ENCODE measurements around the gene CC2D1B. TPM values are rescaled to one million over a fixed set of nuclear protein-coding genes. Genes with fewer than 3 reads are reported as not detected.

The CC2D1B gene
- total RNA-seq, 1 experiment from 2014 or later: 24.3 TPM

GRCh38 chr1:52368383-52369172 is 2.6 kb upstream of the CC2D1B start:
- Histone ChIP-seq H3K9ac (ENCODE audit: extremely low read depth, insufficient read length, low read length) (no peak overlapping the region), H4K8ac (replicated peaks; ENCODE audit: insufficient read length, low read depth, low read length) (no peak overlapping the region), H3K18ac (ENCODE audit: insufficient read length, low read depth, low read length) (no peak overlapping the region), H4K5ac (ENCODE audit: insufficient read length, low read depth, low read length) (no peak overlapping the region), H3K27me3 (ENCODE audit: insufficient read depth, low read length) (no peaks in the 10 kb centered on the region), H3K79me2 (ENCODE audit: insufficient read depth, low read length) (no peaks in the 10 kb centered on the region), H3K23me2 (ENCODE audit: insufficient read length, low read depth, low read length, poor library complexity, severe bottlenecking) (peaks cover 5% of the 10 kb centered on the region), H3K79me1 (ENCODE audit: insufficient read depth, low read depth, low read length, poor library complexity, severe bottlenecking) (no peaks in the 10 kb centered on the region), H2AFZ (ENCODE audit: low read length) (no peak overlapping the region), H3K14ac (ENCODE audit: insufficient read depth, low read length) (no peak overlapping the region), H4K91ac (ENCODE audit: insufficient read length, low read depth, low read length) (no peak overlapping the region), H2AK5ac (ENCODE audit: insufficient read length, low read length) (no peak overlapping the region), H3K56ac (ENCODE audit: insufficient read length, low read depth, low read length) (no peak overlapping the region), H2BK20ac (ENCODE audit: low read depth, low read length, poor library complexity, severe bottlenecking) (no peak overlapping the region), H3K9me3 (ENCODE audit: control insufficient read depth, low read depth, low read length) (no peaks in the 10 kb centered on the region), H3K23ac (ENCODE audit: insufficient read length, low read depth, low read length) (no peak overlapping the region), H3K27ac (ENCODE audit: insufficient read length, low read depth, low read length) (no peak overlapping the region), H2BK5ac (ENCODE audit: insufficient read length, low read length) (no peak overlapping the region), H3K4me1 (ENCODE audit: insufficient read depth, low read length) (no peaks in the 10 kb centered on the region), H3K4me2 (ENCODE audit: insufficient read depth, insufficient read length, low read length) (peak overlapping the region; percentile 49), H2BK120ac (ENCODE audit: low read depth, low read length, poor library complexity, severe bottlenecking) (no peak overlapping the region), H3K4ac (ENCODE audit: low read depth, low read length) (no peak overlapping the region), H2BK15ac (ENCODE audit: low read depth, low read length) (no peak overlapping the region), H3T11ph (ENCODE audit: low read length) (no peak overlapping the region), H2BK12ac (ENCODE audit: insufficient read length, low read depth, low read length) (no peak overlapping the region), H4K20me1 (ENCODE audit: control insufficient read depth, insufficient read depth, insufficient read length) (no peaks in the 10 kb centered on the region)
- Mint-ChIP-seq H3K9me3 (no peaks in the 10 kb centered on the region), H3K36me3 (ENCODE audit: insufficient read depth in 1 of 3, low read depth in 3 of 3) (peaks cover 12 to 32% (median 19%) of the 10 kb centered on the region in 3 experiments), H3K4me3 (peak overlapping the region; percentile 62 to 72), H3K4me1 (peaks cover 28 to 29% of the 10 kb centered on the region in 2 experiments), H3K27ac (no peak overlapping the region; a peak in 1 of 7 replicates), H3K27me3 (ENCODE audit: low read depth) (no peaks in the 10 kb centered on the region)
- DNase-seq: peak; percentile 76
- TF ChIP-seq, protein P1, sequence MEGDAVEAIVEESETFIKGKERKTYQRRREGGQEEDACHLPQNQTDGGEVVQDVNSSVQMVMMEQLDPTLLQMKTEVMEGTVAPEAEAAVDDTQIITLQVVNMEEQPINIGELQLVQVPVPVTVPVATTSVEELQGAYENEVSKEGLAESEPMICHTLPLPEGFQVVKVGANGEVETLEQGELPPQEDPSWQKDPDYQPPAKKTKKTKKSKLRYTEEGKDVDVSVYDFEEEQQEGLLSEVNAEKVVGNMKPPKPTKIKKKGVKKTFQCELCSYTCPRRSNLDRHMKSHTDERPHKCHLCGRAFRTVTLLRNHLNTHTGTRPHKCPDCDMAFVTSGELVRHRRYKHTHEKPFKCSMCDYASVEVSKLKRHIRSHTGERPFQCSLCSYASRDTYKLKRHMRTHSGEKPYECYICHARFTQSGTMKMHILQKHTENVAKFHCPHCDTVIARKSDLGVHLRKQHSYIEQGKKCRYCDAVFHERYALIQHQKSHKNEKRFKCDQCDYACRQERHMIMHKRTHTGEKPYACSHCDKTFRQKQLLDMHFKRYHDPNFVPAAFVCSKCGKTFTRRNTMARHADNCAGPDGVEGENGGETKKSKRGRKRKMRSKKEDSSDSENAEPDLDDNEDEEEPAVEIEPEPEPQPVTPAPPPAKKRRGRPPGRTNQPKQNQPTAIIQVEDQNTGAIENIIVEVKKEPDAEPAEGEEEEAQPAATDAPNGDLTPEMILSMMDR (conservative IDR thresholded peaks at IDR 0.05): peak; percentile 36; the same call in 1 of the 3 replicates
- WGBS (ENCODE audit: extremely low coverage, insufficient read length, low lambda C conversion rate): no CpG with 5 or more reads among the region's 51 CpGs

Data from H9 (cell line).